ENCODE data around the gene TNIK.

Gene TNIK

DNA sequence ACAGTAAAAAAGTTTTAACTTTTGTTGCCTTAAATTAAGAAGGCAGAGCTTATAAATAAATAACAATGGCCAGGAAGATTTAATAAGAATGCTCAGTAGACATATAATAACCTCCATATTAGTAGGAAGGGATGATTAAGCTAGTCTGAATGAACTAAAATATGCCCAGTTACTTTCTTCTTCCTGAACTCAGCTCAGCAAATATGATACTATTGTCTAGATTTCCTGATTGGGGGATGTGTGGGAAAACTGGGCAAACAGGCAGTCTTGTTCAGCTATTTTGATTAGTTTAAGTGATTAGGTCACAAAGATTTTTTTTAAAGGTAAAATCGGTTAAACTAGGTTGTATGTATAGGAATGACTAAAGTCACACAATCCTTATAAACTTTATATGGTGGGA is 266.5 kb downstream of the TNIK start:
- no peak for DNase-seq
- H3K4me3 ChIP-seq (ENCODE audit: low read depth, low read length) = no peak overlapping the region
- no peaks in the 10 kb centered on the region for H3K9me3 ChIP-seq
- H3K27me3 ChIP-seq = no peaks in the 10 kb centered on the region
- TF ChIP-seq, protein P1, sequence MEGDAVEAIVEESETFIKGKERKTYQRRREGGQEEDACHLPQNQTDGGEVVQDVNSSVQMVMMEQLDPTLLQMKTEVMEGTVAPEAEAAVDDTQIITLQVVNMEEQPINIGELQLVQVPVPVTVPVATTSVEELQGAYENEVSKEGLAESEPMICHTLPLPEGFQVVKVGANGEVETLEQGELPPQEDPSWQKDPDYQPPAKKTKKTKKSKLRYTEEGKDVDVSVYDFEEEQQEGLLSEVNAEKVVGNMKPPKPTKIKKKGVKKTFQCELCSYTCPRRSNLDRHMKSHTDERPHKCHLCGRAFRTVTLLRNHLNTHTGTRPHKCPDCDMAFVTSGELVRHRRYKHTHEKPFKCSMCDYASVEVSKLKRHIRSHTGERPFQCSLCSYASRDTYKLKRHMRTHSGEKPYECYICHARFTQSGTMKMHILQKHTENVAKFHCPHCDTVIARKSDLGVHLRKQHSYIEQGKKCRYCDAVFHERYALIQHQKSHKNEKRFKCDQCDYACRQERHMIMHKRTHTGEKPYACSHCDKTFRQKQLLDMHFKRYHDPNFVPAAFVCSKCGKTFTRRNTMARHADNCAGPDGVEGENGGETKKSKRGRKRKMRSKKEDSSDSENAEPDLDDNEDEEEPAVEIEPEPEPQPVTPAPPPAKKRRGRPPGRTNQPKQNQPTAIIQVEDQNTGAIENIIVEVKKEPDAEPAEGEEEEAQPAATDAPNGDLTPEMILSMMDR (IDR thresholded peaks at IDR 0.05; ENCODE audit: low read depth, low read length) = no peak
- peaks cover 24% of the 10 kb centered on the region for H3K4me1 ChIP-seq
- no peaks in the 10 kb centered on the region for H3K36me3 ChIP-seq

- DNase-seq = peak; percentile 55
- Histone ChIP-seq H3K9me3 (no peaks in the 10 kb centered on the region), H3K4me1 (peaks cover 24% of the 10 kb centered on the region), H3K27me3 (no peaks in the 10 kb centered on the region), H3K36me3 (no peaks in the 10 kb centered on the region), H3K4me3 (ENCODE audit: low read depth, low read length) (no peak overlapping the region)
- TF ChIP-seq, protein P1 (IDR thresholded peaks at IDR 0.05; ENCODE audit: low read depth, low read length) = no peak
These were observed 267.9 kb downstream of the TNIK start for GRCh38 chr3:171192176-171192854.

GRCh38 chr3:171190668-171191067 is 269.5 kb downstream of the TNIK start:
- H3K4me3 ChIP-seq (ENCODE audit: low read depth, low read length) = no peak overlapping the region
- TF ChIP-seq, protein P1 (IDR thresholded peaks at IDR 0.05; ENCODE audit: low read depth, low read length) = no peak
- no peaks in the 10 kb centered on the region for H3K9me3 ChIP-seq
- DNase-seq = no peak
- H3K36me3 ChIP-seq = no peaks in the 10 kb centered on the region
- no peaks in the 10 kb centered on the region for H3K27me3 ChIP-seq
- peaks cover 24% of the 10 kb centered on the region for H3K4me1 ChIP-seq

- Histone ChIP-seq H3K4me1 (peaks cover 20% of the 10 kb centered on the region), H3K4me3 (ENCODE audit: low read depth, low read length) (no peak overlapping the region), H3K27me3 (no peaks in the 10 kb centered on the region), H3K36me3 (no peaks in the 10 kb centered on the region), H3K9me3 (no peaks in the 10 kb centered on the region)
- DNase-seq = no peak
- TF ChIP-seq, protein P1 (IDR thresholded peaks at IDR 0.05; ENCODE audit: low read depth, low read length) = no peak
These were observed 270.7 kb downstream of the TNIK start for GRCh38 chr3:171189394-171190080.

GRCh38 chr3:171187706-171188290 is 272.4 kb downstream of the TNIK start:
- peaks cover 12% of the 10 kb centered on the region for H3K4me1 ChIP-seq
- H3K27me3 ChIP-seq = no peaks in the 10 kb centered on the region
- H3K9me3 ChIP-seq = no peaks in the 10 kb centered on the region
- H3K36me3 ChIP-seq = no peaks in the 10 kb centered on the region
- DNase-seq = peak; percentile 33
- TF ChIP-seq, protein P1 (IDR thresholded peaks at IDR 0.05; ENCODE audit: low read depth, low read length) = peak; percentile 86
- no peak overlapping the region for H3K4me3 ChIP-seq (ENCODE audit: low read depth, low read length)
